ENCODE data around the gene HS3ST6. TPM values are rescaled to one million over a fixed set of nuclear protein-coding genes. Genes with fewer than 3 reads are reported as not detected.
"Not testable (repeated sequence)": the region's sequence is repeated elsewhere in the genome, so short reads cannot be mapped to it uniquely, and the experiment has no call there.

HS3ST6 gene
- total and polyA plus RNA-seq, 3 donors from 2014 or later, result 0.34 to 1.6 (median 0.94) TPM

GRCh38 chr16:1941162-1942046 is 23.2 kb upstream of the HS3ST6 start:
- TF ChIP-seq POLR2A (IDR thresholded peaks at IDR 0.05) (no peak), CTCF (IDR thresholded peaks at IDR 0.05) (no peak)
- no peaks in the 10 kb centered on the region for H3K27me3 ChIP-seq
- H3K4me3 ChIP-seq, result no peak overlapping the region
- H3K36me3 ChIP-seq (ENCODE audit: low read depth, missing control alignments), result no peaks in the 10 kb centered on the region
- no peak overlapping the region for H3K27ac ChIP-seq
- intact Hi-C loops (cut with DNase I; ENCODE audit: low total_unique reads), result no loop called here
- H3K9me3 ChIP-seq, result no peaks in the 10 kb centered on the region
- peaks cover 16% of the 10 kb centered on the region for H3K4me1 ChIP-seq
- DNase-seq, result no peak
- WGBS, 2 donors, result 90 to 92% methylated on average over 30 of the region's 30 CpGs

- no peaks in the 10 kb centered on the region for H3K36me3 ChIP-seq (ENCODE audit: low read depth, missing control alignments)
- TF ChIP-seq CTCF (IDR thresholded peaks at IDR 0.05) (no peak), POLR2A (IDR thresholded peaks at IDR 0.05) (no peak)
- WGBS, 2 donors, result 93 to 94% methylated on average over 22 to 23 of the region's 23 CpGs
- H3K27ac ChIP-seq, result no peak overlapping the region
- intact Hi-C loops (cut with DNase I; ENCODE audit: low total_unique reads), result no loop called here
- H3K9me3 ChIP-seq, result no peaks in the 10 kb centered on the region
- DNase-seq, result no peak
- H3K27me3 ChIP-seq, result no peaks in the 10 kb centered on the region
- H3K4me1 ChIP-seq, result peaks cover 16% of the 10 kb centered on the region
- H3K4me3 ChIP-seq, result no peak overlapping the region
Measured at GRCh38 chr16:1940273-1941161, 22.3 kb upstream of the HS3ST6 start.

- H3K27ac ChIP-seq; H3K36me3 ChIP-seq (ENCODE audit: low read depth, missing control alignments); H3K4me3 ChIP-seq; H3K27me3 ChIP-seq; DNase-seq; intact Hi-C loops (cut with DNase I; ENCODE audit: low total_unique reads); H3K9me3 ChIP-seq: not testable (repeated sequence)
- WGBS, 2 donors, result 96 to 97% methylated on average over 8 of the region's 8 CpGs
- H3K4me1 ChIP-seq, result peaks cover 16% of the 10 kb centered on the region
Measured at GRCh38 chr16:1939833-1940232, 21.6 kb upstream of the HS3ST6 start.

GRCh38 chr16:1938910-1939309 is 20.7 kb upstream of the HS3ST6 start:
- no peak overlapping the region for H3K27ac ChIP-seq

More at GRCh38 chr16:1938910-1939309, 20.7 kb upstream of the HS3ST6 start:
- no peak for DNase-seq
- no peak overlapping the region for H3K4me3 ChIP-seq
- 92 to 96% methylated on average over 17 of the region's 17 CpGs for WGBS, 2 donors
- H3K9me3 ChIP-seq, result no peaks in the 10 kb centered on the region
- H3K27me3 ChIP-seq, result no peaks in the 10 kb centered on the region
- TF ChIP-seq POLR2A (IDR thresholded peaks at IDR 0.05) (no peak), CTCF (IDR thresholded peaks at IDR 0.05) (no peak)
- peaks cover 16% of the 10 kb centered on the region for H3K4me1 ChIP-seq
- intact Hi-C loops (cut with DNase I; ENCODE audit: low total_unique reads), result no loop called here
- H3K36me3 ChIP-seq (ENCODE audit: low read depth, missing control alignments), result no peaks in the 10 kb centered on the region
